GM12864 (cell line): ENCODE measurements around the gene MSLN.
"Not testable (repeated sequence)": the region's sequence is repeated elsewhere in the genome, so short reads cannot be mapped to it uniquely, and the experiment has no call there.

Source experiments
- DNase-seq: peaks from one replicate; pipeline ENCODE4 v3.0.0-alpha.2; 2011; ENCODE audit warnings: low read depth
- H3K4me3 ChIP-seq: 2 replicates; pipeline ENCODE4 v1.5.1; 2011; ENCODE audit warnings: mild to moderate bottlenecking, low read depth, low read length, control low read depth
- CTCF ChIP-seq: IDR thresholded peaks from 2 replicates; pipeline ENCODE4 v1.5.1; 2011; ENCODE audit warnings: low read depth, mild to moderate bottlenecking, moderate library complexity, low read length, control low read depth, inconsistent platforms; ENCODE audit errors: missing control alignments

The MSLN gene

GRCh38 chr16:746637-747036, 13.9 kb upstream of the MSLN start:
- no peak overlapping the region for H3K4me3 ChIP-seq
- DNase-seq = no peak
- TF ChIP-seq CTCF = no peak

- no peak for TF ChIP-seq CTCF
- no peak overlapping the region for H3K4me3 ChIP-seq
- DNase-seq = no peak
Observed at GRCh38 chr16:747978-748746, 12.4 kb upstream of the MSLN start.

- no peak for DNase-seq
- H3K4me3 ChIP-seq = no peak overlapping the region
- TF ChIP-seq CTCF = no peak
Observed at GRCh38 chr16:749010-749409, 11.5 kb upstream of the MSLN start.

GRCh38 chr16:750485-750884, 10.0 kb upstream of the MSLN start:
- H3K4me3 ChIP-seq = no peak overlapping the region
- TF ChIP-seq CTCF = no peak
- no peak for DNase-seq

- H3K4me3 ChIP-seq = no peak overlapping the region
- DNase-seq = no peak
- TF ChIP-seq CTCF = no peak
Observed at GRCh38 chr16:751152-752006, 9.2 kb upstream of the MSLN start.

GRCh38 chr16:752007-752312, 8.6 kb upstream of the MSLN start:
- DNase-seq = no peak
- H3K4me3 ChIP-seq = no peak overlapping the region
- no peak for TF ChIP-seq CTCF

GRCh38 chr16:754121-754607, 6.4 kb upstream of the MSLN start:
- DNase-seq, H3K4me3 ChIP-seq: not testable (repeated sequence)
